GM19397 (cell line): Measurements from ENCODE around the gene HHAT.

Source experiments
- ATAC-seq: cut with Tn5 transposase; IDR thresholded peaks from one replicate; pipeline ENCODE4 v1.9.1; 2021; ENCODE audit warnings: mild to moderate bottlenecking, moderate library complexity; ENCODE audit not compliant: unreplicated experiment

HHAT gene

DNA sequence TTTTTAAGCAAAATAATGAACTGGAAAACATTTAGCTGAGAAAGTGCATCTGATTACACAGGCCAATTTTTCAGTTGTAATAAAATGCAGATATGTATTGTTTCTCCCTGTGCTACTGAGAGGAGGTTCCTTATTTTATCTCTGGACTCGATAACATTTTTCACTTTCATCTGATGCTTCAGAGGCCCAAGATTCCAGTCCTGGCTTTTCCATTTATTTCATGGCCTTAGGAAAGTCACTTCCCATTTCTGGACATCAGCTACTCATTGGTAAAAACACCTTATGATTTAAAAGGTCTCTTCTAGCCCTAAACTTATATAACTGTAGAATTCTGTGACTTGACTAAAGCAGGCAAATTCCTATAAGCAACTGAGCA is 203.5 kb downstream of the HHAT start:
- ATAC-seq, result no peak

DNA sequence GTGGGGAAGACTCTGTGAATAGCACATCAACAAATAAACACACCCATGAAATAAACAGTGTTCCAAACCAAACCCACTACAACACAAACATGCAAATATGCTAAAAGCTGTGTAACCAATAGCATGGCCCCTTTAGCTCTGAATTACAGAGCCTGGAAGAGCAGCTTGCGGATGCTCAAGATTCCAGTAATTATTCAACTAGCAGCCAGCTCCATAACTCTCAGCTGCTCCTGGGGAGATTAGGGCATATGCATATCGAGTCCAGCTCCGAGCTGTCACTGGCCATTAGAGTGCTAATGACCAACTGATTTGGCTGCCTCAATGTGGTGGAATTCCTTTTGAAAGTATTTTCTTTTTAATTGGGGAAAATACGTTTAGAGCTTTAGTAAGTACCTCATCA is 207.1 kb downstream of the HHAT start:
- no peak for ATAC-seq

DNA sequence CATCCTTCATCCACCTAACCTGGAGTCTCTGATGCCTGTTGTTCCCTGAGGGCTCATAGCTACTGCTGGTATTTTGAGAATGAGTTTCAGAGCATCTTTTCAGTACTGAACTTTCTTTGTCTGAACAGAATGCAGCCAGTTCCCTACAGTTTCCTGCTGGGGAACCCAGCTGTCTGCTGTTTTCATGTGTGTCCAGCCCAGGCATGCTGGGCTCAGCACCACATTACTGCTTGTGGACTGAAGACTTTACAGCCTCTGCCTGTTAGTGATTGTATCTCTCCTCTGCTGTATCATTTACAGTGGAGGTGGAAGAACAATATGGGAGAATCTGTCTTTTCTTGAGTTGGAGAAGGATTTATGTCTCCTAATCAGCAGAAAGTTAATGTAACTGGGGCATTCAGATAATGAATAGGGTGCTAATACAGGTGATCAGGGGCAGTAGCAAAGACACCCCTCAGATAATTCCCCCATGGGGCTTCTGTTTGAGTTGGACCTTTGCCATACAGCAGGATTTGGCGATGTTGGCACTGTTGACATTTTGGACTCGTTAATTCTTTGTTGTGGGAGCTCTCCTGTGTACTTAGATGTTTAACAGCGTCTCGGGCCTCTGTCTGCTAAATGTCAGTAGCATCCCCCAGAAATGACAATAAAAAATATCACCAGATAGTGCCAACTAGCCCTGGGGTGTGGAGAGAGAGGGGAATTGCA is 207.7 kb downstream of the HHAT start:
- no peak for ATAC-seq

DNA sequence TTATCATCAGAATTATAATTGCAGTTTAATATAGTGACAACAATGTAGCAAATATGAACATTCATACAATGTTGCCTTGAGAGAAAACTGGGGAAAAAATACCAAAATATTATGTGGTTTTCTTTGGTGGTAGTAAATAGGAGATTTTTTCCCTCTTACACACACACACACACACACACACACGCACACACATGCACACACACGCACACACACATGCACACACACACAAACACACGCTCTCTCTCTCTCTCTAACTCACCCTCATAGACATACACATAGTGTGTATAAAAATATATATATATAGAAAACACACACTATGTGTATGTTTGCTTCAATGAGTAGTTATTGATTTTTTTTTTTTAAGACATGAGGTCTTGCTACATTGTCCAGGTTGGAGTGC is 211.6 kb downstream of the HHAT start:
- ATAC-seq, result no peak

DNA sequence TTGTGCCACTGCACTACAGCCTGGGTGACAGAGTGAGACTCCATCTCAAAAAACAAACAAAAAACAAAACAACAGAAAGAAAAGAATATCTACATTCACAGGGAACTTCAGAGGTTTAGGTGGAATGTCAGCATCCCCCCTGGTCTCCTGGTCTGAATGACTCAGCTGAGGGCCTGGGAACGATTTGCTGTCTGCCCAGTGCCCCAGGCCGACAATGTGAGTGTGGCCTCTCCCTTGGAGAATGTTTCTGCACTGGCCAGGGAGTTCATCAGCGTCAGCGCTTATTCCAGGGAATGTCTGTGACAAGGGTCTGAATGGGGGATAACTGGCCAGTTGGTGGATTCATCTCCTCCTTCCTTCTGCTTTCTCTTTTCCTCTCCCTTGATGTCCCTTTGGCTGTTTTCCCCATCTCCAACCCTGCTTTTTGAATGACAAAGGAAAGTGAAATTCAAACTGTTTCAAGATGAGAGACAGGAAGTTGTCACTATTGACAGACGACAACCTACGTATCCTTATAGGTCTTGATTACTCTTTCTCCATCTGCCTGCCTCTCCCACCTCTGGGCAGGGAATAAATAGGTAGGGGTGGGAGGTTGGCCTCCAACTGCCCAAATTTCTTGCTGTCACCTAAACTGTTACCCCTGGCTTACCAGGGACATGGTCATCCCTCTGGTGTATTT is 213.1 kb downstream of the HHAT start:
- no peak for ATAC-seq

DNA sequence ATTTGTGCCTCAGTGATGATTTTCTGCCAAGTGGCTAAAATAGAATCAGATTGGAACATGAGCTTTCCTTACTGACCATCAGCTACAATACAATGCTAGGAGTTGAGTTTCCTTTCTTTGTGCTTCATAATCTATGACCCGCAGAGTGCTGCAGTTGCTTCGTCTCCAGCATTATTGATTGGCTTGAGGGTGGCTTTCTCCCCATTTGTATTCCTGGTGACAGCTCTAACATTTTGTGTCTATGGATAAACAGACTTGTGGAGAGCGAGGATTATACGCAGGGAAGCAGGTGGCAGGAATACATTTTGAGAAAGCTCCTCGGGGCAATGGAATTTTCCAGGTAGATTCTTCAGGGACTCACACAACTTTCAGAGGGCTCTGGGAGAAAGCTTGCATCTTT is 223.2 kb downstream of the HHAT start:
- ATAC-seq, result no peak

DNA sequence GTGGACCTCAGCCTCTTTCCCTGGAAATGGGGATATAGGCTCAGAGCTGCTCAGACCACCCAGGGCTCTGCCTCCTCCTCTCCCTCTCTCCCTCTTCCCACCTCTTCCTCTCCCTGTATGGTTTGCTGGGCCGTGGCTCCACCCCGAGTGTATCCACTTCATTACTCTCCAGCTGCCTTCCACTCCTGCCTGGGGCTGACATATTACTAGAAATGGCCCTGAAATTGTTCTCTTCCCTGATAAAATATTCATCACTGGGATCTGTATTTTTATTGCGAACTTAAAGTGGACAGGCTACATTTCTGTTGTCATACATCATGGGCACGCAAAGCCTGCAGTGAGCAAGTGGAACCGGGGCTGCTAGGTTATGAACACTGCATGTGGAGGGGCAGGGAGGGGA is 225.0 kb downstream of the HHAT start:
- ATAC-seq, result no peak

DNA sequence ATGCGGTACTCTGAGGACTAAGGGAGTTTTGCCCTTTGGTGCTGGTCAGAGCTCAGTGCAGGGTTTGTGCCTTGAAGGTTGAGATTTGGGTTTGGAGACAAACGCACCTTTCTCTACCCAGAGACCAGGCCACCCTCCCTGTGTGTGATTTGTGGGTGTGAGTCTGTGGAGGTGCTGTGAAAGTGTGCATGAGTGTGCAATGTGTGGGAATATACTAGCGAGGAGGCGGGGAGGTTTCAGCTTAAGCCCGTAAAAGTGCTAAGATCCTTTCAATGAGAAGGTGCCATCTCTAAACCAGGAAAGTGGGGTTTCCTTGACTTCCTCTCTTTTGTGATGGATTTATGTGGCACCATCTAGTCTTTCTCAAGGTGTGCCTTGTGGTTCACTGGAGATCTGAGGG is 225.7 kb downstream of the HHAT start:
- no peak for ATAC-seq

DNA sequence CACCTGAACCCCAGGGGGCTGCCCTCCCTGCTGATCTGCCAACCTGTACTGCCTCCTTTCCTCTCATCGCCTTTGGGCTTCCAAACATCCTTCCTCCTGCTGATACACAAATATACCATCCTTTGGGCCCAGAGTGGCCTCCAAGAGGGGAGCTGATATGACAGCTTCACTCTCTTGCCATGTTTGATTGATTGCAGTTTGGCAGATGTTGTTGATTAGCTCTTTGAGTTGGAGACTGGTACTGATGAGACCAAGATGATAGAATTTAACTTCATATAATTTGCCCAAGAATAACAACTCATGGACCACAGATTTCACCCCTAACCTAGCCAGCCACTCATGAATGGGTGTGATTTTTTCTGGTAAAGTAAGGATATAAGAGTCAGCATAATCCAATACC is 227.8 kb downstream of the HHAT start:
- ATAC-seq, result no peak

DNA sequence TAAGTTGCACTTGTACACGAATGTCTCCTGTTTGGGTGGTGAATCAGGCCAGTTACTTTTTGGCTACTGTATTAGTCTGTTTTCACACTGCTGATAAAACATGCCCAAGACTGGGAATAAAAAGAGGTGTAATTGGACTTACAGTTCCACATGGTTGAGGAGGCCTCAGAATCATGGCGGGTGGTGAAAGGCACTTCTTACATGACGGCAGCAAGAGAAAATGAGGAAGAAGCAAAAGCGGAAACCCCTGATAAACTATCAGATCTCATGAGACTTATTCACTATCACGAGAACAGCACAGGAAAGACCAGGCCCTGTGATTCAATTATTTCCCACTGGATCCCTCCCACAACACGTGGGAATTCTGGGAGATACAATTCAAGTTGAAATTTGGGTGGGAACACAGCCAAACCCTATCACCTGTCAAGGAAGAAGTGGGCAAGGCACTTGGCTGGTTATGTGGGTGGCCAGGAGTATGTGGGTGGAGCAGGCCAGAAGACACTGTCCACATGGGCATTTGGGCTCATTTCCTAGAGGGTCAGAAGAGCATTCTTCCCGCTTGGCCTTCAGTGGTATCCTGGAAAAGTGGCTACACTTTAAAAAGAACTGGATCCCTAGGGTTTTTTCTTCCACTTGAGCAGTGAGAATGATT is 228.8 kb downstream of the HHAT start:
- ATAC-seq, result no peak

DNA sequence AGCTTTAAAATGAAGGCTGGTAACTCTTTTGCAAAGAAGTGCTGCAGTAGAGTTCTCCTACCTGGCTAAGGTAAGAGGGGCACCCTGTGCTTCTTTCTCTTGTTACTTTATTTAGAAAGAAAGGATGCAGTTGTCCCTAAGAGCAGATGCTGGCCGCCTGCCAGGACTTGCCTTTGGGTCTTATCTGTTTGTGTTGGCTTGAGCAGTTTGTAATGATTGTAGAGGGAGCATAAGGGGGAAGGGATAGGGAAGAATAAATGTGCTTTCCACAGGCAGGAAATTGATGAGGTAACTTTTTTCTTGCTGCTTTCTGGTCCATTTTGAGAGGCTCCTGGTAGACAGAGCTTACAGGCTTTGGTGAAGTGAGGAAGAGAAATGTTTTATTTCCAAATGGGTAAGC is 229.6 kb downstream of the HHAT start:
- no peak for ATAC-seq

DNA sequence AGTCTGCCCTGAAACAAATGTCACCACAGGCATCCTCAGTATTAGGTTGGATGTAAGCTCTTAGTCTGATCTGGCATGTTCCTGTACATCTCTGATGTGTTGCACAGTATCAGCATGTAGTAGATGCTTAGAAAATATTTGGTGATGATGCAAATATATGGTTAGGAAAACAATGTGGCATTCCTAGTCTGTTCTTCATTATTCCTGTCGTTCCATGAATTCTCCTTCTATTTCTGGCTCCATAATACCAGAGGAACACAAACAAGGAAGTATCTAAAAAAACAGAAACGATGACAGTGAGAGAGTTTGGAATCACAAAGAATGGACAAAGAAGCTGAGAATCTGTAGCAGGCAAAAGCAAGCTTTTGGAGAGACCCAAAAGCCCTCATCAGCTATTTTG is 236.6 kb downstream of the HHAT start:
- no peak for ATAC-seq

DNA sequence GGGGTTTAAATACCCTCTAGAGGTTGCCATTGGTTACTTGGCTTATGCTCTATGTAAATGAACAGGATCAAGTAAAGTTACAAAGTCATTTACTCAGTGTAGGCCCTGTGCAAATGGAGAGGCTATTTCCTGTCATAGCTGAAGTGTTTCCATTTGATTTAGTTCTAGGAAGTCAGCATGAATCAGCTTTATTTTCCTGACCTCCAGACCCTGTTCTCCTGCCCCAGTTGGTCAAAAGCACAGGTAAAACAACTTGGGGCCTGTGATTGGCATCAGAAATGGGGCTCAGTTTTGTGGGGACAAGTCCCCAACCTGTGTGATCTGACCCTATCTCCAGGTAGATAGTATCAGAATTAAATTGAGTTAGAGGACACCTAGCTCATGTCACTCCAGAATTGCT is 239.9 kb downstream of the HHAT start:
- no peak for ATAC-seq

DNA sequence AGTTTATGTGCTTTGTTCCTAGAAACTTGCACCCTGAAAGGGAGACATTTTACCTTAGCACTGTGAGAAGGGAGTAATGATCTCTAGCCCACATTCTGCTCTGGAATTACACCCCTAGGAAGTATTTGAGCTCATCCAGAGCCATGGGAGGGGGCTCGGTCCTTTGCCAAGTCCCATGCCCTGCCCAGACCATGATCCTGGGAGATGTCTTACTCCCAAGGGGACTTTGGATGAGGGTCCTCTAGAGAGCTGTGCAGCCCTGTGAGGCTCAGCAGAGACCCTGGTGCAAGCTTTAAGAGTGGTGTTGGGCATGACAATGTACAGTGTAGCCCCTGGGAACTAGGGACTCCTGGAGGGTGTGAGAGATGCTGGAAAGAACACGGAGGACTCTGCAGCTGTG is 241.4 kb downstream of the HHAT start:
- no peak for ATAC-seq

DNA sequence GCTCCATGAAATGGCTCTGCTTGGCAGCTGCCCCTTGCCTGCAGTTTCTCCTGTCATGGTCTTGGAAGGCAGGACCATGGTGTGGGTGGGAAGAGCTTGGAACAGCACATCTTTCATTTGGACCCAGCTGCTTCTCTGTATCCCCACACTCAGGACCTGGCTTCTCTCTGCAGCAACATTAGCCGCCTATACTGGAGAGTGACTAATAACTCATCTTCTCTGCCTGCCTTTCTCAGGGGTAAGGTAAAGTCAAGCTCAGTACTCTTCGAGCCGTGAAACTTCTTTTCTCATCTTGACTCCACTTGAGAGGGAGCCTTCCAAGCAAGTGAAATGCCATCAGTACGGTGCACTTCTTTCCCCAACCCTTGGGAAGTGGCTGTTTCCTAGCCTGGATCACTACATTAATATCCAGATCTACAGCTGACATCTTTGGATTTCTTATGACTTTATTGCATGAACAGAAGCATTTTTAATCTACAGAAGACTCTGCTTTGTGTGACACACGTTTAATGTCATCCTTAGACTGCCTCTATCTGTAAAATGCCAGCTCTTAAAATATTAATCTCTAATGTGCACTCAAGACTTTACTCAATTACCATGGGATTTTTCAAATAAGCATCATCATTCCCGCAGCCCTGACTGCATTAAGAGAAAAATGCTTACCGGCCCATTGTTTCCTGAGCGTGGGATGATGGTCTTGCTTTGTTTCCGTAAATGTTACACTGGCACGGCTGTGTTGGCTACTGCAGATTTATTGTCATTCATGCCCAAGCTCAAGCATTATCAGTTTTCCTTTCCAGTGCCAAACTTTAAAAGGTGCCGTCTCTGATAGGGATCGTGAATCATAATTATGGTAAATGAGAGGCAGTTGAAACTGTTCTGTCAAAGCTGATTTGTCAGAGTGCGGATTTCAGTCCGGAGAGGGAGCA is 242.9 kb downstream of the HHAT start:
- no peak for ATAC-seq

DNA sequence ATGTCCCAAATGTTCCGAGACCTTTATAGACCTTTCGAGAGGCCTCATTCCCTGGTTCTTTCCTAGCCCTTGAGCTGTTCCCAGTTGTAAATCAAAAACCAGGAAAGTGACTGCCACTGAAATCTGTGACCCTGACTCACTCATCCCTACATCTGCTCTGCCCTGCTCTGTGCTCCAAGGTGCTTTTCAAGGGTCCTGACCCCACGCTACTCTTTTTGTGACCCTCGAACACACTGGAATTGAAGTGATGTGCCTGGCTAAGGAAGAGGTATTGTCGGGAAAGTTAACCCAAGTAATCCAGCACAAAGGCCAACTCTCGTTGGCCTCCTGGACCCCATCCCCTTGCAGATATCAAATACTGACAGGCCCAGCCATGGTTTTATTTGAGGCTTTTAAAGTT is 244.4 kb downstream of the HHAT start:
- ATAC-seq, result no peak

DNA sequence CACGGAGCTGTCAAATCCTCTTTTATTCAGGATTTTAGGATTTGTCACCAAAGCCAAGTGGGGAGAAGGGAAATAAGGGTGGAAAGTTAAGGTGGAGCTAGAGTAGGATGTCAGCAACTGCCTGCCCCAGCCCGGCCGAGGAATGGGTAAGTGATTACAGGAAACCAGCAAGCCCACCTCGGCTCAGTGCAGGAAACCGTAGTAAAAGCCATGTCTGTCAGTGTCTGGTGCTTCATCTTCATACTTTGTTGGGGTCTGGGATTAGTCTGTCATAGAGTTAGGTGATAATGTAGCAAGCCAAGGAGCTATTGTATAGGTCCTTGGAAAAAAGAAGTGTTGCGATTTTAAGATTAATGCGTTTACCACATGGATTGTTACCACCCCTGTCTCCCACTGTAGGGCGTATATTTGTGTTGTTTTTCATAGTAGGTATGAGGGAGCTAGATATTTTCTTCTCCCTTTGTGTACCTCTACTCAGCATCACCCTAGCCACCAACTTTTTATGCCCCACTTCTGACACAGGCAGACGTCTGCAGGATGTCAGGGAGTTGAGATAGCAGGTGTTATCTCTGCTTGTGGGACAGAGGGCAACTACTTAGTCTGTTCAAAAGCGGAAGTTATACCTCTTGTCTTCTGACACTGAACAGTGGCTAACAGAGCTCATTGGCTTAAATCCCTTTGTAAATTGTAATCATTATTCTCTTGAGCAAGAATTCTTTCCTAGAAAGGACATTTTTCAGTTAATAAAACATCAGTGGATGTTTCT is 253.7 kb downstream of the HHAT start:
- ATAC-seq, result no peak

DNA sequence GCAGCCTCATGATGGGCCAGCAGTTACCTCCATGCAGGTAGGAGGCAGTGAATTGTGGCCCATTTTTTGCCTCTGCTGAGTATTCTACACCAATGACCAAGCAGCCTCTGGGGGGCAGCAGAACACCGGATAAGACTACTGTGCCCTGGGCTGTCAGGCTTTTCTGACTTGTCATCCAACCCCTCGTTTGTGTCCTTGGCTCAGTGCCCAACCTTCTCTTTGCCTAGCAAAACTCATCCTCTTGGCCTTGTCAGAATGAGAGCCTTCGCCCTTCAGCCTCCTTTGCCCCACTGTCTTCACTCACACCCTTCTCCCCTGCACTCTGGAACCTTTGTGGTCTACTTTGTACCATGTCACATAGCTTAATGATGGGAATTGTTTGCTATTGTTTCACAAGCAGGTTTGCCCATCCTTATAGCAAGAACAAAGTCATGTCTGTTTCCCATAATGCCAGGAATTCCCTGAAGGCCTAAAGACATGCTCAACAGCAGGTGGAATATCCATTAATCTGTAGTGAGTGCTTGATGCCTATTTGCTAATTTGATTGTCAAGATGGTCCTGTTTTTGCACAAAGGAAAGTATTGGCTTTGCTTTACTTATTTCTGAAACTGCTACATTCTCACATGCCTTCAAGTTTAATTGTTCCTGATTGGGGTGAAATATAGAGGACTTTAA is 255.9 kb downstream of the HHAT start:
- ATAC-seq, result peak; percentile 78

DNA sequence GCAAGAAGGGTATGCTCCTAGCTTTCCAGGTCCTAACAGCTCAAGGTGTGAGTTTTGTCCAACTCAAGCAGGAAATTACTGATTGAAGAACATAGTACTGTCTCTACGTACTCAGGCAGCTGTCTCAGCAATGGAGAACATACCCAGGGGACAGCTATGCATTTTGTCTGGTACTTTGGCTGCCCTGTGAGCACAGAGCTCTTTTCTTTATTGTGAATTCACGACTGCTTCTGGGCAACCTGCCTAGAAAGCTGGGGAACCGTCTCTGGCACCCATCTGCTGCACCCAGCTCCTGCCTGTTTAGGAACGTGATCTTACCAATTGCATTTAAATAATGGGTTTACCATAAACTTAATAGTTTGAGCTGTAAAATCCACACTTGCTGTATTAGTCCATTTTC is 258.1 kb downstream of the HHAT start:
- no peak for ATAC-seq

DNA sequence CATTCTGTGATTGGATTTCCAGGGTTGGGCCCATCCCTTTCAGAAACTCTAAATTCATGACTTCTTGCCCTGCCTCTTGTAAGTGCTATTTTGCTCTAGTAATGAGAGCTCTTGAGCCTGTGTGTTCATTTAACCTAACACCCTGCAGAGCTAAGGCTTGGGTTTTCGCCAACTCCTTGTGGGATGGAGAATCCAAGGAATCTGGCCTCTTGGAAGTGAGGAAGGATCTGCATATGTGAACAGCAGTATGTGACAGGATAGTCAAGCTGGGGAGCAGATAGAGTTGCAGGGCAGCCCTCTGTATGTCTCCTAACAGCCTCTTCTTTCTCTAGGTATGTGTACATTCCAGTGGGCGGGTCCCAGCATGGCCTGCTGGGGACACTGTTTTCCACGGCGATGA is 258.9 kb downstream of the HHAT start:
- ATAC-seq, result no peak
